IMR-90 (cell line): ENCODE results near the gene OR6C6.

Source experiments
- CHD1 ChIP-seq: IDR thresholded peaks from 2 replicates; pipeline ENCODE4 v1.6.1; 2012; ENCODE audit warnings: low read depth, low read length, improper control_type of control experiment
- CTCF ChIP-seq: conservative IDR thresholded peaks from 2 replicates; pipeline ENCODE4 v1.5.1; 2012; ENCODE audit warnings: mild to moderate bottlenecking, low read depth, low read length, improper control_type of control experiment
- FOS ChIP-seq: fragments of 150-350 bp; IDR thresholded peaks from 2 replicates; pipeline ENCODE4 v1.6.1; 2016; ENCODE audit warnings: low read depth, low read length
- MAFK ChIP-seq: IDR thresholded peaks from 2 replicates; pipeline ENCODE4 v1.6.1; 2012; ENCODE audit warnings: low read depth, low read length, improper control_type of control experiment
- MXI1 ChIP-seq: IDR thresholded peaks from 2 replicates; pipeline ENCODE4 v1.6.1; 2012; ENCODE audit warnings: low read depth, mild to moderate bottlenecking, low read length, moderate library complexity, borderline replicate concordance
- NFE2L2 ChIP-seq: fragments of 150-350 bp; IDR thresholded peaks from 2 replicates; pipeline ENCODE4 v1.6.1; 2016; ENCODE audit warnings: low read depth, mild to moderate bottlenecking, low read length
- POLR2A ChIP-seq: IDR thresholded peaks from 2 replicates; pipeline ENCODE4 v1.6.1; 2012; ENCODE audit warnings: mild to moderate bottlenecking, low read depth, low read length
- RAD21 ChIP-seq: IDR thresholded peaks from 2 replicates; pipeline ENCODE4 v1.6.1; 2012; ENCODE audit warnings: low read length, improper control_type of control experiment
- RCOR1 ChIP-seq: IDR thresholded peaks from 2 replicates; pipeline ENCODE4 v1.6.1; 2012; ENCODE audit warnings: mild to moderate bottlenecking, low read length, improper control_type of control experiment; ENCODE audit not compliant: insufficient replicate concordance
- USF2 ChIP-seq: fragments of 150-350 bp; IDR thresholded peaks from 2 replicates; pipeline ENCODE4 v1.6.1; 2017; ENCODE audit warnings: mild to moderate bottlenecking, antibody characterized with exemption, low read length, low read depth

- TF ChIP-seq CTCF (no peak), NFE2L2 (no peak), CHD1 (no peak), RAD21 (no peak), RCOR1 (no peak), FOS (no peak), USF2 (no peak), POLR2A (no peak), MXI1 (no peak), MAFK (no peak)
These were observed 43.1 kb downstream of the OR6C6 start for GRCh38 chr12:55253281-55253680.
